Lower leg skin (tissue), 4 donors: ENCODE measurements around the gene ARHGAP22. TPM values are rescaled to one million over a fixed set of nuclear protein-coding genes. Genes with fewer than 3 reads are reported as not detected.

ENCODE experiments used
- DNase-seq, 2 donors: peaks; one replicate each; pipeline ENCODE4 v3.0.0-alpha.2; 2019; ENCODE audit warnings: low spot score in 2 of 2
- H3K4me3 ChIP-seq: fragments of 200-600 bp; sonication (generic); 2 replicates; pipeline ENCODE4 v1.5.1; 2017; ENCODE audit warnings: mild to moderate bottlenecking, low read depth; ENCODE audit not compliant: poor library complexity, severe bottlenecking
- CTCF ChIP-seq, 3 donors: fragments of 450-650 bp; IDR thresholded peaks; one replicate each; pipeline ENCODE4 v1.5.1; 2016; ENCODE audit warnings: antibody characterized with exemption in 3 of 3, mild to moderate bottlenecking in 3 of 3, moderate library complexity in 2 of 3
- POLR2A ChIP-seq, 2 donors: fragments of 450-650 bp; IDR thresholded peaks; one replicate each; pipeline ENCODE4 v1.6.1; 2016 to 2017; ENCODE audit warnings: antibody characterized with exemption in 2 of 2, mild to moderate bottlenecking in 1 of 2, moderate library complexity in 1 of 2
- WGBS, 2 donors: methylation state at CpG; one replicate each; pipeline ENCODE4 v1.1.5; 2018; 5-methylcytosine and 5-hydroxymethylcytosine counted together
- intact Hi-C: fragments of 100-400 bp; cut with DNase I; formaldehyde crosslinking; loops from one replicate; pipeline ENCODE4 v1.15.0; 2023; ENCODE audit warnings: low total_unique reads
- total RNA-seq, 4 donors: library from RNA; depleted of rRNA; stranded (reverse); fragments of >200 nt; gene quantifications; one replicate each; pipeline ENCODE4 v1.1.0, GENCODE V29; 2016

The ARHGAP22 gene
- total RNA-seq, 4 donors from 2014 or later: 0.46 to 3.0 (median 1.4) TPM

- WGBS, 2 donors: 65 to 68% methylated on average over 6 of the region's 6 CpGs
- DNase-seq: peak in 1 of 2 donors; percentile 77
- TF ChIP-seq CTCF (IDR thresholded peaks at IDR 0.05) (no peak), POLR2A (IDR thresholded peaks at IDR 0.05) (no peak)
- intact Hi-C loops: no loop called here
- no peak overlapping the region for H3K4me3 ChIP-seq
Observed at GRCh38 chr10:48607356-48608278, 2.7 kb upstream of the ARHGAP22 start.

- TF ChIP-seq POLR2A (IDR thresholded peaks at IDR 0.05) (no peak), CTCF (IDR thresholded peaks at IDR 0.05) (no peak)
- peak; percentile 56 to 79 for DNase-seq
- H3K4me3 ChIP-seq: no peak overlapping the region
- intact Hi-C loops: no loop called here
- 62 to 74% methylated on average over 8 of the region's 8 CpGs for WGBS, 2 donors
Observed at GRCh38 chr10:48606530-48607355, 1.9 kb upstream of the ARHGAP22 start.

- H3K4me3 ChIP-seq: no peak overlapping the region
- intact Hi-C loops: no loop called here
- no peak for TF ChIP-seq POLR2A (IDR thresholded peaks at IDR 0.05)
- TF ChIP-seq CTCF (IDR thresholded peaks at IDR 0.05): no peak
- peak in 1 of 2 donors; percentile 34 for DNase-seq
- WGBS, 2 donors: 89 to 93% methylated on average over 7 of the region's 7 CpGs
Observed at GRCh38 chr10:48605786-48606529, 1.1 kb upstream of the ARHGAP22 start.

GRCh38 chr10:48604039-48604990 lies 558 bp downstream of the ARHGAP22 start:
- intact Hi-C loops: no loop called here
- peak; percentile 23 to 86 for DNase-seq
- TF ChIP-seq POLR2A (IDR thresholded peaks at IDR 0.05) (no peak), CTCF (IDR thresholded peaks at IDR 0.05) (no peak)
- WGBS, 2 donors: 22 to 23% methylated on average over 38 to 42 of the region's 42 CpGs
- H3K4me3 ChIP-seq: no peak overlapping the region
